Effector memory CD4-positive, alpha-beta T cell (primary cell): ENCODE data around the gene HDAC10.

Experiments used
- DNase-seq, 3 donors: peaks; one replicate each; pipeline ENCODE4 v3.0.0-alpha.2; 2020
- H3K27ac ChIP-seq: 2 replicates; pipeline ENCODE4 v1.7.0; 2013; ENCODE audit warnings: mild to moderate bottlenecking, low read length, moderate library complexity; ENCODE audit not compliant: insufficient read depth, poor library complexity, severe bottlenecking
- H3K27me3 ChIP-seq: replicated peaks from 2 replicates; pipeline ENCODE4 v1.7.0; 2013; ENCODE audit warnings: mild to moderate bottlenecking, low read length; ENCODE audit not compliant: insufficient read depth, control insufficient read depth, poor library complexity, severe bottlenecking
- H3K36me3 ChIP-seq: 2 replicates; pipeline ENCODE4 v1.7.0; 2013; ENCODE audit warnings: mild to moderate bottlenecking, low read length, moderate library complexity; ENCODE audit not compliant: control insufficient read depth, insufficient read depth
- H3K4me1 ChIP-seq: 2 replicates; pipeline ENCODE4 v1.7.0; 2013; ENCODE audit warnings: low read length, mild to moderate bottlenecking; ENCODE audit not compliant: control insufficient read depth, insufficient read depth, poor library complexity, severe bottlenecking
- H3K4me3 ChIP-seq: 2 replicates; pipeline ENCODE4 v1.7.0; 2013; ENCODE audit warnings: low read length, low read depth, mild to moderate bottlenecking; ENCODE audit not compliant: insufficient read depth, poor library complexity, severe bottlenecking
- H3K9me3 ChIP-seq: 2 replicates; pipeline ENCODE4 v1.7.0; 2013; ENCODE audit warnings: mild to moderate bottlenecking, low read length, moderate library complexity; ENCODE audit not compliant: control insufficient read depth

Gene HDAC10

DNA sequence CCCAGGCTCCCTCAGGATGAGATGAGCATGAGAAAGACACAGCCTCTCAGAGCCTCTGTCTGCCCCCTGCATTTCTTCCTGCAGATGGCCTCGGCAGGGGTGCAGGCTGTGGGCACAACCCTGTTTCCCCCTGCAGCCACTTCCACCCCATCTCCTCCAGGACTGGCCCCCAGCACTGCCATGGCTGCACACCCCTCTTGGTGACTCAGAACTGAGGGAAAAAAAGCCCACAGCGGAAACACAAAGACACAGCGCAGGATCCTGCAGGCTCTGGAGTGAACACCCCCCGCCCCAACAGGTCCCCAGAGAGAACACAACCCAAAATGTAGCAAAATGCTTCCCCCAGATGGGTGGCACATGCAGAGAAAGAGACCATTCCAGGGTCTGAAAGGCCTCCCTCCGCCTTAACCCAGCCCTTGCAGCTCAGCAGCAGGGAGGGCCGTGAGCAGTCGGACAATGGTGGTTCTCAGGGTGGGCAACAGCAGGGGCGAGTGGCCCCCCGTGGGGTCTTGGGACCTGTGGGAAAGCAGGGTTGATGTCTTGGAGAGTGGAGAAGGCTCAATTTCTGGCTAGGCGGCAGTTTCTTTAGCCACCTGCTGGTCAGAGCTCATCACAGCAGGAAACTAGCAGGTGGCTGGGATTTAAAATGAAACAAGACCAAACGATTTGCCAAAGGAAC lies 14.2 kb downstream of the HDAC10 start:
- DNase-seq = no peak
- Histone ChIP-seq H3K4me3 (no peak overlapping the region), H3K27ac (no peak overlapping the region), H3K4me1 (peaks cover 7% of the 10 kb centered on the region), H3K9me3 (no peaks in the 10 kb centered on the region), H3K27me3 (no peaks in the 10 kb centered on the region), H3K36me3 (peaks cover 32% of the 10 kb centered on the region)

- Histone ChIP-seq H3K4me3 (no peak overlapping the region), H3K9me3 (no peaks in the 10 kb centered on the region), H3K36me3 (peaks cover 37% of the 10 kb centered on the region), H3K4me1 (no peaks in the 10 kb centered on the region), H3K27me3 (no peaks in the 10 kb centered on the region), H3K27ac (no peak overlapping the region)
- no peak for DNase-seq
Measured at GRCh38 chr22:50233223-50233622, 17.8 kb downstream of the HDAC10 start.

GRCh38 chr22:50232481-50233151 lies 18.4 kb downstream of the HDAC10 start:
- Histone ChIP-seq H3K36me3 (peaks cover 35% of the 10 kb centered on the region), H3K27ac (no peak overlapping the region), H3K9me3 (no peaks in the 10 kb centered on the region), H3K27me3 (no peaks in the 10 kb centered on the region), H3K4me3 (no peak overlapping the region), H3K4me1 (no peaks in the 10 kb centered on the region)
- no peak for DNase-seq

GRCh38 chr22:50229370-50229769 lies 21.7 kb downstream of the HDAC10 start:
- DNase-seq = no peak
- H3K27me3 ChIP-seq = no peaks in the 10 kb centered on the region
- no peaks in the 10 kb centered on the region for H3K4me1 ChIP-seq
- no peak overlapping the region for H3K4me3 ChIP-seq
- H3K27ac ChIP-seq = no peak overlapping the region
- no peaks in the 10 kb centered on the region for H3K9me3 ChIP-seq
- H3K36me3 ChIP-seq = peaks cover 37% of the 10 kb centered on the region

DNA sequence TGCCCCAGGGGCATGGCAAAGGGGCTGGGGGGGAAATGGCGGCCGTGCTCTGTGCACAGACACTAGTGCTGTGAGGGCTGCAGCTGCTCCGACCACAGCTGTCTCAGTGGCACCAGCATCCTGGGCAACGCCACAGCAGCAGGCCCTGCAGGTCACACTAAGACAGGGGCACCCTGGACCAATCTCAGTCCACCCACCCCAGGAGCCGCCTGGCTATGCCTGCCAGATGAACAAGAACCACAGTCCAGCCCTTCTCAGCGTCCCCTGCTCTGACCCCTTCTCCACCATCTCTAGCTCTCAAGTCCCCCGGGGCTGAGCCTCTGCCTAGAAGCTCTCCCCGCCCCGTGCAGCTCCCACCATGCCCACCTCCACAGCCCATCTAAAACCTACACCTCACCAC lies 22.7 kb downstream of the HDAC10 start:
- Histone ChIP-seq H3K4me3 (no peak overlapping the region), H3K36me3 (peaks cover 46% of the 10 kb centered on the region), H3K9me3 (no peaks in the 10 kb centered on the region), H3K4me1 (no peaks in the 10 kb centered on the region), H3K27me3 (no peaks in the 10 kb centered on the region), H3K27ac (no peak overlapping the region)
- DNase-seq = no peak

DNA sequence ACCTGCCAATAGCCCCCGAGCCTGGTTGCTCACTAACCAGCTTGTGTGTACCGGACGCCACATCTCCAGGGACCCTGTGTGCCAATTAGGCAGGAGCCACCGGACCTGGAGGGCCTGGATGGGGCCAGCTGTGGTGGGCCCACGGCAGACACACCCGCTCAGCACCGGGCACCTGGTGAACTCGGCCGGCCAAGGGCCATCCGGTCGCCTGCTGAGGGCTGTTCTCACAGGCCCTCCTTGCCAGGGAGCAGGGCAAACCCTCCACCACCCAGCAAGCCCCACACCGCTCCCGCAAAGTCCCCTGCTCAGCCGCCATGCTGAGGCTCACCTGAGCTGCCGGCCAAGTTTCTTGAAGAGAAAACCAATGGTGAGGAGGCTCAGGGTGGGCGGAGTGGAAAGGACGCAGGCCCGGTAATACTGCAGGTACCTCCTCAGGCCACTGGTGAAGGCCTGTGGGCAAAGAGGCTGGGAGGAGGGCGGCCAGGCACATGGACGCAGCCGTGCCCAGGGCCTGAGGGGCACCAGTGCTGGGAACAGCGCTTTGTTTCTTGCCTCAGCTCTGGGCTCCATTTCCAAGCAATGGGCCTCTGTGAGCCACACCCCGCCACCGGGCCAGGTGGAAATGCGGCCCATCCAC lies 23.4 kb downstream of the HDAC10 start:
- Histone ChIP-seq H3K27ac (no peak overlapping the region), H3K9me3 (no peaks in the 10 kb centered on the region), H3K27me3 (no peaks in the 10 kb centered on the region), H3K4me3 (no peak overlapping the region), H3K4me1 (no peaks in the 10 kb centered on the region), H3K36me3 (peaks cover 48% of the 10 kb centered on the region)
- no peak for DNase-seq

- Histone ChIP-seq H3K27me3 (no peaks in the 10 kb centered on the region), H3K36me3 (peaks cover 56% of the 10 kb centered on the region), H3K4me1 (no peaks in the 10 kb centered on the region), H3K27ac (no peak overlapping the region), H3K4me3 (no peak overlapping the region), H3K9me3 (no peaks in the 10 kb centered on the region)
- no peak for DNase-seq
Measured at GRCh38 chr22:50226875-50227165, 24.2 kb downstream of the HDAC10 start.

DNA sequence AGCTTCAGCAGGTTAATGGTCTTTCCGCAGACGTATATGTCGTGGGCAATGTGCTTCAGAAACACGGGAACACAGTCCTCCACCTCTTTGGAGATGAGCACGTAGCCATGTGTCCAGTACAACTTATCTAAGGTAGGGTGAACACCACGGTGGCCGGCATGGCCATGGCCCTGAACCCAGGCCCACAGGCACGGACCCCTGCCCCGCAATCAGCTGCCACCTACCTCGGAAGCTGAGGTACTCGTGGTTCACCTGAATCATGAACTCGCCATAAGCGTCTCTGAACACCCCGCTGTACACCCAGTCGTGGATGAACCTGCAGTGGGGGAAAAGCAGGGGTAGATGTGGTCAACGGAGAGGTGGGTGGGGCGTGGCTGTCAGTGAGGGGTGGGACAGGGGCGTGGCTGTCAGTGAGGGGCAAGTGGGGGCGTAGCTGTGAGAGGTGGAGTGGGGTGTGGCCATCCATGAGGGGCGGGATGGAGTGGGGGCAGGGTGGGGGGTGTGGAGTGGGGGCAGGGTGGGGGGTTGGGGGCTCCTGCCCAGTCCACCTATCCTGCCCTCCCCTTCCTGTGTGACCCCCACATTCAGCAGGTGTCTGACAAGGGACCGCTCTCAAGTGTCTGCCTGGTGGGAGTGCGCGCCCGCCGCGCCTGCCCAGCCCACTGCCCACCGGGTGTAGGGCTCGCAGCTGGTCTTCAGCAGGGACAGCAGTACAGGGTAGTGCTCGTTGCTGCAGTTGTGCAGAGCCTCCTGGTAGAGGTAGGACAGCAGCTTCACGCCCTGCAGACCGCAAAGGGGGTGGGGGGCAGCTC lies 24.8 kb downstream of the HDAC10 start:
- H3K4me3 ChIP-seq = no peak overlapping the region
- peaks cover 61% of the 10 kb centered on the region for H3K36me3 ChIP-seq
- no peaks in the 10 kb centered on the region for H3K27me3 ChIP-seq
- DNase-seq = no peak
- H3K4me1 ChIP-seq = no peaks in the 10 kb centered on the region
- no peak overlapping the region for H3K27ac ChIP-seq
- H3K9me3 ChIP-seq = no peaks in the 10 kb centered on the region

DNA sequence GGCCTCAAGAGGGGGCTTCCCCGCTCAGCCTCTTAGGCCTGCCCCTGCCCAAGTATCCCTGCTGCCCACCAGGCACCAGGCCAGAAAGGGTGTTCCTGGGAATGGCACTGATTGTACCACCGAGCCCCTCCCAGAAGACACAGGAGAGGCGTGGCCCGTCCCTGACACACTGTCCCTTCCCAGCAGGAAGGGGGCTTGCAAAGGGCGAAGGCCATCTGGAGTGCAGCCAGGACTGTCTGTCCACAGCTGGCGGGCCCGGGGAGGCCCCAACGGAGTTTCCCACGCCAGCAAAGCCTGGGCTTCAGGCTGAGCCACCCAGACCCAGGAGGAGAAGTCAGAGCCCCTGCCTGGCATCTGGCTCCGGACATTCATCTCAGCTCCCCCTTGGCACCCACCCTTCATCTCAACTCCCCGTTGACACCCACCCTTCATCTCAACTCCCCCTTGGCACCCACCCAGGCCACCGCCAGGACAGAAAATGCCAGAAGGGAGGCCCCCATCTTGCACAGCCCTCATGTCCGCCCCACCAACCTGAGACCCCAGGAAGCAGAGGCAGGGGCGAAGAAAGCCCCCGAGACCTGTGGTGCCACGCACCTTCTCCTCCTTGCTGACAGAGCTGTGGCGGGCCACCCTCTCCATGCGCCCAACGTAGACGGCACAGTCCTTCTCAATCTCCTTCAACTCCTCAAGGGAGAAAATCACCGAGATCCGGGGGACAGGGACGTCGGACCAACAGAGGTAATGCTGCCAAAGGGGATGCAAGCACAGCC lies 25.7 kb downstream of the HDAC10 start:
- Histone ChIP-seq H3K4me1 (no peaks in the 10 kb centered on the region), H3K27ac (no peak overlapping the region), H3K4me3 (no peak overlapping the region), H3K9me3 (no peaks in the 10 kb centered on the region), H3K27me3 (no peaks in the 10 kb centered on the region), H3K36me3 (peaks cover 70% of the 10 kb centered on the region)
- no peak for DNase-seq
